Lower leg skin (tissue), 3 donors: Measurements from ENCODE around the gene TMEM31.

Experiments used
- CTCF ChIP-seq, 3 donors: fragments of 450-650 bp; IDR thresholded peaks; one replicate each; pipeline ENCODE4 v1.5.1; 2016; ENCODE audit warnings: antibody characterized with exemption in 3 of 3, mild to moderate bottlenecking in 3 of 3, moderate library complexity in 2 of 3
- POLR2A ChIP-seq, 2 donors: fragments of 450-650 bp; IDR thresholded peaks; one replicate each; pipeline ENCODE4 v1.6.1; 2016 to 2017; ENCODE audit warnings: antibody characterized with exemption in 2 of 2, mild to moderate bottlenecking in 1 of 2, moderate library complexity in 1 of 2

- TF ChIP-seq POLR2A (IDR thresholded peaks at IDR 0.05) (no peak), CTCF (IDR thresholded peaks at IDR 0.05) (no peak)
Measured at GRCh38 chrX:103704863-103705262, 5.8 kb upstream of the TMEM31 start.
